NCI-H2171 (cell line): ENCODE results near the gene WNT7A.
"Not testable (repeated sequence)": the region's sequence is repeated elsewhere in the genome, so short reads cannot be mapped to it uniquely, and the experiment has no call there.

Experiments used
- DNase-seq: peaks from one replicate; lab custom pipeline; 2025; lab: John Stamatoyannopoulos, UW

The WNT7A gene

DNA sequence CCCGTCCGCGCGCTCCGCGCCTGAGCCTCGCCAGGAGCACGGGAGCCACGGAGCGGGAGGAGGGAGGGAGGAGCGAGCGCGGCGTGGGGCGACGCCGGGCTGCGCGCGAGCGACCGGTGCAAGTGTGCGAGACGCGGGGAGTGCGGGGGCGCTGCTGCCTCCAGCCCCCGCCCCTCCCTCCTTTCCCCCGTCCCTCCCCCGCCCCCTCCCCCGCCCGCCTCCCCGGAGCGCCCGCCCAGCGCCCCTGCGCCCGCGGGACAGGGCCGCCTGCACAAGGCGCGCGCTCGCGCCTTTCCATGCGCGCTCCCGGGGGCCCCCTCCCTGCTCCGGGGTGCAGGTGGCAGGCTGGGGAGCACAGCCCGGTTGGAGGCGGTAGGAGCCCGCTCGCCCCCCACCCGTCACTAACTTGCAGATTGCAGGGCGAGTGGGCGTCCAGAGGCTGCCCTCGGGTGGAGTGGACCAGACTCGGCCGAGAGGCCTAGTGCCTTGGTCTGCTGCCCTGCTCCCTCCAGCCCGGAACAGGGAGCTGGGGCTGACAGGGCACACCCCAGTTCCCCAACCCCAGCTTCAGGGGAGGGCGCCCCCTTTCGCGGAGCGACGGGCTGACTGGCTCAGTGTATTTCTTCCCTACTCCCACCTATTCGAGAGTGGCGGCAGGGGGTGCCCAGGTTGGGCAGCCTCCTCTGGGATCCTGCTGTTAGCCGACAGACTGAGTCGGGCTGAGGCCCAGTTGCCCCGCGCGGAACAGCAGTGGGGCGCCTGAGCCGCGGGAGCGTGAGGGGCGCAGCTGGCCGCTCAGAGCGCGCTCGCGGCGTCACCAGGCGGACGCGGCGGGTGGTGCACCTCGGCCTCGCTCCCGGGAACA is at the start of gene WNT7A:
Gene WNT7A (minus strand): TSS at position 126 of the 865 bp plus-strand sequence. CDS start 255 bp downstream, outside the sequence.
- DNase-seq: peak; percentile 10

DNA sequence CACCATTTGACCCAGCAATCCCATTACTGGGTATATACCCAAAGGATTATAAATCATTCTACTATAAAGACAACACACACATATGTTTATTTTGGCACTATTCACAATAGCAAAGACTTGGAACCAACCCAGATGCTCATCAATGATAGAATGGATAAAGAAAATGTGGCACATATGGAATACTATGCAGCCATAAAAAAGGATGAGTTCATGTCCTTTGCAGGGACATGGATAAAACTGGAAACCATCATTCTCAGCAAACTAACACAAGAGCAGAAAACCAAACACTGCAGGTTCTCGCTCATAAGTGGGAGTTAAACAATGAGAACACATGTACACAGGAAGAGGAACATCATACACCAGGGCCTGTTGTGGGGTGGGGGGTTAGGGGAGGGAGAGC is 48.9 kb upstream of the WNT7A start:
- DNase-seq: not testable (repeated sequence)

DNA sequence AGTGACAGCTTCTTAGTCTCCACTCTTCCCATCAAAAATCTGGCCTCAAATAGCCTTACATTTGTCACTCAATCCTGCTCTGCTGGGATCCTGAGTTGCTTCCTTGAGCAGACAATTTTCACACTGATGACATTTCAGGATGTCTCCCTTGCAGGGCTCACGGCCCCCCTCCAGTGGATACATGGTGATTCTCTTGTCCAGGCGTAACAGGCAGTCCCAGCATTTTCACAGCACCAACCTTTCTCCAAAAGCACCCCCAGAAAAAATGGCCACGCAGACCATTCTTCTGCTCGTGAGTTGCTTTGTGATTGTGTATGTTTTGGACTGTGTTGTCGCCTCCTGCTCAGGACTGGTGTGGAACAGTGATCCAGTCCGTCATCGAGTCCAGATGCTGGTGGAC is 47.4 kb upstream of the WNT7A start:
- DNase-seq: no peak

DNA sequence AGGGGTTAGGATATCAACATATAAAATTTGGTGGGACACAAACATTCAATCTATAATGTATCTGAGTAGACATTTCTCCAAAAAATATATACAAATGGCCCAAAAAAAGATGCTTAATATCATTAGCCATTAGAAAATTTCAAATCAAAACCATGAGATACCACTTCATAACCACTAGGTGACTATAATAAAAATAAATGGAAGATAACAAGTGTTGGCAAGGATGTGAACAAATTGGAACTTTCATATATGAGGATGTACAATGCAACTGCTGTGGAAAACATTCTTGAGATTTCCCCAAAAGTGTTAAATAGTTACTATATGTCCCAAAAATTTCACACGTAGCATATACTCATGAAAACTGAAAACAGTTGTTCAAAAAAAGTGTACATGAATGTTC is 36.5 kb upstream of the WNT7A start:
- DNase-seq: no peak

DNA sequence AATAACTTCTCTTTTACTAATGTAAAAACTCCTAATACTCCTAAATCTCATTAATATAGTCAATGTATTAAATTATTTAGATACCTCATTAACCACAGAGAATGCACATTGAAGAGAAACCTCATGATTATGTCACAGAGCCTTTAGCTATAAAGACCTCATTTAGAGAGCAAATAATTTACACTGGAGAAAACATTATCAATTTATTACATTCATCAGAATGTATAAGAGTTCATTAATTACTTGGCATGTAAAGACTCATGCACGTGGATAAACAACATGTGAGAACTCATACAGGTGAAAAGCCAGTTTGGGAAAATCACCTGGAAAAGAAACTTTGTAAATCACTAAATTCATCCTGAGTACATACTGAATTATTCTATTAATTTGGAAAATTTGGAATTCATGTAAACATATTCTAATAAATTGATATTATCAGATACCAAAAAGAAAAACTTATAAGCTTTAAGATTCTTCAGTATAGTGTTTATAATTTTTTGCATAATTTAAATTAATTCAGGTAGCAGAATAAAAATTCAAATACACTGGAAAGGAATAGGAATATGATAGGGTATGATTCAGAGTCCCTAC is 22.9 kb upstream of the WNT7A start:
- no peak for DNase-seq

DNA sequence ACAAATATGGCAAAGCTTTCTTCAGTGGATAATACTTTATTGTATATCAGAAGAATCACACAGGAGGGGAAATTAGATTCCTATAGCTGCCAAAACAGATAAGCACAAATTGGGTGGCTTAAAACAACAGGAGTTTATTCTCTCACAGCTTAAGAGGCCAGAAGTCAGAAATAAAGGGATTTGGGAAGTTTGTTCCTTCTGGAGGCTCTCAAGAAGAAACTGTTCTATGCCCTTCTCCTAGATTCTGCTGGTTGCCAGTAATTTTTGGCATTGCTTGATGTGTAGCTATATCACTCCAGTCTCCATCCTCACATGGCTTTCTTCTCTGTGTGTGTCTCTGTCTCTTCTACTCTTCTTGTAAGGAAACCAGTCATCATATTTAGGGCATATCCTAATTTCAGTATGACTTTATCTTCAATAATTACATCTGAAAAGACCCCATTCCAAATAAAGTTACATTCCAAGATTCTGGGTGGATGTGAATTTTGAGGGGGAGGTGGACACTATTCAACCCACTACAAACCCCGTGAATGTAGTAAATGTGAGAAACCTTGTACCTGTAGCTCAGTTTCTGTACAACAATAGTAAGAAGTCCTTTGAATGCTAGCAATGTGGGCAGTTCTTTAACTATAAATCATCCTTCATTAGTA is 22.2 kb upstream of the WNT7A start:
- no peak for DNase-seq

DNA sequence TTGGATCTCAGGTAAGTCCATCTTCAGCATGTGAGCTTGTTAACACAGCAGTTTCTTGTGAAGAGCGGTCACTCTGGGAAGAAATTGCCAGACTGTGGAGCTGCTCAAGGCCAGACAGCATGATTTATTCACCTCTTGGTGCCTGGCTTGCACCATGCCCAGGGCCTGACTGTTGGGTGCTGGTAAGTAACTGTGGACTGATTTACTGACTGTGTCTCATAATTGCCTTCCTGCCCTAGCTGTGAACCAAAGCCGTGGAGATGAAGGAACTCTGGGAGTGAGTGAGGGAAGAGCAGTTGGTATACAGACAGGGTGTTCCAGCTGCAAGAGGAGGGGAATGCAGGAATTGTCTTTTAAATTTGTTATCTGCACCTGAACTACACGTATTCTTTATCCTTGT is 18.5 kb upstream of the WNT7A start:
- DNase-seq: no peak

DNA sequence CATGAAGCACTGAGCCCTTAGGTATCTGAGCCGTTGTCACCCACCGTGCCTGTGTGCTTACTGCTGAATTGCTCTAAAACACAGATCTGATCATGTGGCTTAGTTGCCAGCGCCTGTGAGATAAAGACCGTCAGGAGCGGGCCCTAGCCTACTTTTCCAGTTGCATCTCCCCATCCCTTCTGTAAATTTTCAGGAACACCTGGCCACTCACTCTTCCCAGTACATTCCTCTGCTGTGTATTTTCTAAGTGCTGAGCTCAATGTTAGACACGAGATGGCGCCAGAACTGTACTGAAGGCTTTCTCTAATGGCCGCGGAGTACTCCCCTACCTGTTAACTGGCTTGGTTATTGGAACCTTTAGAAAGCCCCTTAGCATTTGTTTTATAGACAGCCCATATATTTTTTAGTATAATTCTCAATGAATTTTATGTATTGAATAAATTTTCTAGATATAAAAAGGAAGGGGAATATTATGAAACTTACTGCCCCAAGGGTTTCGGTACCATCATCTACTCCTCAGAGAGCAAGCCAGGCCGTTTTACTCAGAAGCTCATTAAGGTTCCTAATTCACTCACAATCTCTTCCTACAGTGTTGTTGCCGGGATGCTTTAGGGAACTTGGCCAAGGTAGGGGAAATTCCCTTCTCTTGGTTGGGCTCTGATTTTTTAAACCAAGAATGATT is 16.7 kb upstream of the WNT7A start:
- DNase-seq: no peak

DNA sequence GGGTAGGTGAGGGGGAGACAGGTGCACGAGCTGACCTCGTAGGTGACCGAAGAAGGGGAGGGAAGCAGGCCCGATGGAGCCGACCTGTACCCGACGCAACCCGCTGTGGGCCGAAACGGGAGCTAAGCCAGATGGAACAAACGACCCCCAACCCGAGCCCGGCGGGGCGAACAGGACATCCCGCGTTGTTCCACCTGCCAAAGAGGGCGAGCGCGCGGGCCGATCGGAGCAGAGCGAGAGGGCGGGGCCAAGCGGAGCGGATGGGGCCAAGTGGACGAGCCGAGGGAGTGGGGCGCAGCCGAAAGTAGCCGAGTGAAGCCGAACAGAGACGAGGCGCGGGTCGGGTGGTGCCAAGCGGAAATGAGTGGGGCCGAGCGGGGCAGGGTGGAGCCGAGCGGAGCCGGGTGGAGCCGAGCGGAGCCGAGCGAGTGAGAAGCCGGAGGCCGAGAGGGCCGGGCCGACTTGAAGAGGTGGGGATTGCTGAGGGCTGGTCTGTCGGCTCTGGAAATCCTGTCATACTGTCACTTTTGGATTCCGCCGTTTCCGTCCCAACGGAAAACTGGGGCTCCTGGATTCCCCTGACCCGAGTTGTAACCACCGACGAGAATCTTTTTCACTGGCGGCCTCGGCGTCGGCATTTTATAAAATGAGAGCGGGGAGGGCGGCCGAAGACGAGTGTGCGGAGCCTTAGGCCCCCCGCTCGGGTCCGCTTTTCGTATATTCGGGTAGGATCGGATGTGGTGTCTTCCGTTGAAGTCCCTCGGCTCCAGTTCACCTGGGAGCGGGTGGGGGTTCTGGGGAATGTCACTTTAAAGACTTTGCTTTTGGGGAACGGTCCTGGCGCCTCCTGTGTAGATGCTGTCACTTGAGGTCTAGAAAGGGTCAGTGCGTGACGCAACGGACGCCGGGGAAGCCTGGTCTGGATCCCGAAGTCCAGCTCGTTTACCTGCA is 15.6 kb upstream of the WNT7A start:
- peak; percentile 35 for DNase-seq

DNA sequence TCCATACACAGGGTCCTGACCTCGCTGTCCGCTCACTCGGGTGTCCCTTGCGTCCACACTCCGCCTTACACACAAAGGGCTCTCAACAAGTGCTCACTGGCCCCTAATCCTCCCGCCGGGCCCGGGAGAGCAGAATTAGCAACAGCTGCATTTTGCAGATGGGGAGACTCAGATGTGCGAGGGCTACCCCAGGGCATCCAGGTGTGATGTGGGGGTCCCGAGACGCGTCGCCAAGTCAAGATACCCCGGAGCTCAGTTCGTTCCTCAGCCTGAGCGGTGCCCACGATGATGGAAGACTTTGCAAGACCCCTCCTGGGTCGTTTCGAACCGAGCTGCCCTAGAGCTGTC is 14.9 kb upstream of the WNT7A start:
- no peak for DNase-seq

DNA sequence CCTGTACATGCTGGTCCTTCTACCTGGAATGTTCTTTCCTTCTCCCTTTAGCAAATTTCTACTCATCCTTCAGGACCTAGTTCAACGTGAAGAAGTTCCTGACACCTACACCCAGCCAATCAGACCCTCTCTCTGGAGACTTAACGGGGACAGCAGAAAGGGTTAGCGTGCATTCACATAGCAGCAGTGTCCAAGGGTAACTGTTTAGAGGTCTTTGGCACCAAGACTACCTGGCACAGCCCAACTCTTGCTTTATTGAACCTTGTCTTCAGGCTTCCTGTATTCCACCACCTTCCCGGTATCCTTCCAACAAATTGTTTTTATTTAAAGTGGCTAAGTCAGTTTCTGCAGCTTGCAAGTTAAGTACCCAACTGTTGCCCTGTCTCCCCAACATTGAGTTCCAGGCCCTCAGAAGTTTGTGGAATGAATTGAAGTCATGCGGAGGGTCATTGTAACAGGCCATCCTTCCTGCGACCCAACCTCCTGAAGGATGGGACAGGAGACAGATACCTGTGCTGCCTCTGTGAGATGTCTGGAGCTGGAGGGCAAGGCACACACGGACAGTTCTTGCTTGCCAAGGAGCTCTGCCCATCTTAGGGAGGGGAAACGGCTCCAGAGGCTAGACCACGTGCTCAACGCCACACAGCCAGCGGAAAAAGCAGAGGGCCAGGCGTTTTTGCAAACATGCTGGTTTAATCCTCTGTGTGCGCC is 14.4 kb upstream of the WNT7A start:
- no peak for DNase-seq

DNA sequence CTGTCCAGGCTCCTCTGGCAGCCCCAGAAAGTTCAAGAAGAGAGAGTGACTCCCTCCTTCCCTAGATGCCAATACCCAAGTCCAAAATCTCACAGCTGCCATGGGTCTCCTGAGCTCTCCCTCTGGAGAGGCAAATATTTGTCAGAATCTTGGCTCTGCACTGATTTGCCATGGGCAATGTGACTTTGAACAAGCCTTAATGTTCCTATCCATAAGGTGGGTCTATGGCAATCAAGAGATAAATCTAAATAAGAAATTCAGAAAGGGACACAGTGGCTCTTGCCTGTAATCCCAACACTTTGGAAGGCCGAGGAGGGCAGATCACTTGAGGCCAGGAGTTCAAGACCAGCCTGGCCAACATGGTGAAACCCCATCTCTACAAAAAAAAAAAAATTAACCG is 12.4 kb upstream of the WNT7A start:
- no peak for DNase-seq

DNA sequence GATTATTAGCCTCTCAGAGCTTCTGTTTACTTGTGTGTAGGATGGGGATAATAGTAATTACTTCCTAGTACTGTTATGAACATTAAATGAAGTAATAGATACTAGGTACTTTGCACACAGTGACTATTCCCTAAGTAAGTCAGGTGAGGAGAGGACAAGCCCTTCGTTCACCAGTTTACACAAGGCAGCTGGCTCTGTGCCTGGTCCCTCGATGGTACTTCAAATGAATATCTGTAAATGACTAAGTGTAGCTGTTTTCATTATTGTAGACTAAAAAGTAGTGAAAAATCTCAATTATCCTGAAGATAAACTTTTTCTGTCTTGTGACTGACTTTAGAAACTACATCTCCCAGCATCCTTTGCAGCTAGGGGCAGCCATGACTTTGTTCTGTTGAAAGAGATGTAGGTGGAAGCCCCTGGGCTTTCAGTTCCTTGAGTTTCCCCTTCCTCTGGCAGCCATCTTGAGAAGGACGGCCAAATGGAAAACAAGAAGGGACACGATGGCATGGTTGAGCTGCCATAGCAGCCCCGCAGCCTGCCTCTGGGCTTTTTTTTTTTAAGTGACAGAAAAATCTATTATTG is 11.7 kb upstream of the WNT7A start:
- DNase-seq: no peak

DNA sequence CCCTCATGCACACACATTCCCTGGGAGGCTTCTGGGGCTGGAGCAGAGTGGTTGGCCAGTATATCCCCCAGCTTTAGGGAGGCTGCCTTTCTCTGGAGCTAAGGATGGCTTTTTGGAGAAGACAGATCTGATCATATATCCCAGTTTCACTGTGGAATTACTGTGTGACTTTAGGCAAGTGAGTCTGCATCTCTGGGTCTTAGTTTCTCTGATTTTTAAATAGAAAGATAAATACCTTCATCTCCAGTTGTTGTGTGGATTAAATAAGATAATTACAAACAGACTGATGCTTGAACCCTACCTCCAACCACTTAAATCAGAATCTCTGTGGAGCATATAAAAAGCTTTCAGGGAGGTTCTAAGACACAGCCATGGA is 11.1 kb upstream of the WNT7A start:
- DNase-seq: no peak

DNA sequence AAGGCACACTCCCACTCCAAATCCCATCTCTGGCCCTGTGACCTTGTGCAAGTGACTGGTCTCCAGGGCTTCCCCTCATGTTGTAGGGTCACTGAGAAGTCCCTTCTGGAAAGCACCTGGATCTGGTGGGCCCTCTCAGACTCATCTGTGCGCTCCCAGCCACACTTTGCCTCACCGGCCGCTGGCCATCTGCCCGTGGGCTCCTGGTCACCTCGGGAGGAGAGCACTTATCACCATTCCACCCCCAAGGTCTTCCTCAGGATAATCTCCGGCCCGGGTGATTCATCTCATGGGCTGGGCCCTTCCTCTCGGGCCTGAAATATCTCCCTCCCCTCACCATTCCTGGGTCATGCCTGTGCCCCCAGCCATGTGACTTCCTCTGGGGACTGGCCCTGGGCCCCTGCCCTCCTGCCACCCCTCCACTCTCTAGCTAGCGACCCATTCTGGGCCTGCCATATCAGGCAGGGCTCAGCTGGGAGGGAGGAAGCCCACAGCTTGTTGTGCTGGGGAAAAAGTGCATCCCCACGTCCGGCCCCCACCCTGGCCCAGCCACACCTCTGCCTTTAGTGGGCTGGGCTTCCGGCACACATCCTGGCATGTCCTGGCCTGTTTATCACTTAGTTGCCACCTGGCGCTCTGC is 10.6 kb upstream of the WNT7A start:
- no peak for DNase-seq

DNA sequence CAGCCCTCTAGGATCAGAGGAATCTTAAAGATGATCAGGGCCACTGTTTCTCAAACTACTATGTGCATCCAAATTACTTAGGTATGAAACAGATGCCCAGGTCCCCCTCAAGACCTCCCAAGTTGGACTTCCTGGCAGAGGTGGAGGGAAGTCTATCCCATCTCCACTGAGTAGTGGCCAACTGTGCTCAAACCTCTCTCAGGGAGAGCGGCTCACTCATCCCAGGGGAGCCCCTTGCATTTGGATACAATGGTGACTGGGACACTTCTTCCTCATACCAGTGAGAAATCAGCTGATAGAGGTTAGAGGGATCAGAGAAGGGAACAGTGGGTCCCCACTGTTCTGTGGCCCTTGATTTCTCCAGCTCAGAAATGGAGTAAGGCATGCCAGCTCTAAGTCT is 8.7 kb upstream of the WNT7A start:
- DNase-seq: no peak

DNA sequence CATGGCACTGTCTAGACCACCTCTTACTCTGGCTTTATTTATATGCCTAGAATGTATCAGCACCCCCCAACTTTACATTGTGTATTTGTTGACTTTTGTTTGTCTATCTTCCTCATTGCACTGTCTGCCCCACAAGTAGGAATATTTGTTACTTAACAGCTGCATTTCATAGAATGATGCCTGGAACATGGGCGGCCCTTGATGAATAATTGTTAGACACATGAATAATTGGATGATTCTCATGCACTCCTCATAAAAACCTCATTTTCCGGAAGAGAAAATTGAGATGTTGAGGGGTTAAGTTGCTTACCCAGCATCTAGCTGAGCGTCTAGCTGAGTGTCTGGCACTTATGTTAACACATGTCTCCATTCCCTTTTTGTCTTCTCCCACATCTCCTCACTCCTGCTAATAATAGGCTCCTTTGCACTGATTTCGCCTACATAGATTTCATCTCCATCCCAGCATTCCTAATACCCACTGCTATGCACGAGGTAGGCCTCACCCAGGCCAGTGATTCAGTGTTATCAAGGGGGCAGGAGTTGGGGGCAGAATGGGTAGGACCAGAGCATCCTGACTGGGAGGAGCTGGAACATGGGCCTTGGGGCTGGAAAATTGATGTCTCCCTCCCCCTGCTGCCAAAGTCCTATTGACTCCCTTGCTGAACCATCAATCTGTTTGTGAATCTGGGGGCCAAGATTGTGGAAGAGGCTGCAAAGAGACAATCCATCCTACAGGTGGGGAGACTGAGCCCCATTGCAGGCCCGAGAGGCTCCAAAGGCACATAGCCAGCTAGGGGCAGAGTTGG is 7.8 kb upstream of the WNT7A start:
- no peak for DNase-seq

DNA sequence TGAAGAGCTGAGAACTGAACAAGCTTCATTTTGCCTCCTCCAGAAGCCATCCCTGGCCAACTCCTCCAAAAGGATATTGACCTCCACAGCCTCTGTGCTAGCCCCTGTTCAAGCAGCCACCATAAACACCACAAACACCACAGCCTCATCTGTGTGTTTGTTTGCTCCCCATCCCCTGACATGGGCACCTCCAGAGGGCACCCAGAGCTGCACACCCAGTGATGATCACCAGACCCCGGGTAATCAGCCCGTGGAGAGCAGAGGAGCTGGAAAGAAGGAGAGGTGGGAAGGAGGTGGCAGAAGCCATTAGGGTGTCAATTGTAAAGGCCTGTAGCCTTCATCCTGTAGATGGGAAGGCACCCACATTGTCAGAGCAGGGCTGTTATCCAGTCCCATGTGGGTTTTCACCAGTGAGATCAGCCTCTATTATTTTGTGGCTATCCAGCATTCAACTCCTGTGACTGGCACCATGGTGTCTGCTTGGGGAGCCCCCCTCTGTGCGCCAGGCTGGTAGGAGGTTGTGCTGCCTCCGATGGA is 6.8 kb upstream of the WNT7A start:
- no peak for DNase-seq

DNA sequence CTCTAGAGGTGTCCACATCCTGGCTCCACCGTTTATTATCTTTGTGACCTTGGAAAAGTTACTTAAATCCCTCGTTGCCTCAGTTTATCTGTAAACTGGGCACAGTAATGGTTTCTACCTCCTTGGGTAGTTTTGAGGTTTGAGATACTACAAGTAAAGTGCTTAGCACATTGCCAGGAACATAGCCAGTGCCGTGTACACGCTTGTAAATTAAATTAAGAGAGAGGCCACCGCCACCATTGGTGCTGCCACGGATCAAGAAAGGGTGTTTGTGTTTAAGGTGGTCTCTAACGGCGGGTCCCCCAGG is 5.8 kb upstream of the WNT7A start:
- DNase-seq: no peak
